Vagina (tissue), 2 donors: ENCODE measurements around the gene IQSEC2. TPM values are rescaled to one million over a fixed set of nuclear protein-coding genes. Genes with fewer than 3 reads are reported as not detected.

ENCODE experiments used
- DNase-seq, 2 donors: peaks; one replicate each; pipeline ENCODE4 v3.0.0-alpha.2; 2017; ENCODE audit errors: extremely low spot score in 2 of 2
- H3K27ac ChIP-seq: fragments of 200-600 bp; sonication (generic); one replicate; pipeline ENCODE4 v1.5.1; 2019
- H3K27me3 ChIP-seq: fragments of 200-600 bp; sonication (generic); one replicate; pipeline ENCODE4 v1.5.1; 2019
- H3K36me3 ChIP-seq, 2 donors: fragments of 200-600 bp; sonication (generic); one replicate each; pipeline ENCODE4 v1.5.1; 2017 to 2019
- H3K4me1 ChIP-seq: fragments of 200-600 bp; sonication (generic); one replicate; pipeline ENCODE4 v1.5.1; 2019
- H3K4me3 ChIP-seq, 2 donors: fragments of 200-600 bp; sonication (generic); 1 replicate in 1 of 2; 2 replicates in 1 of 2; pipeline ENCODE4 v1.5.1; 2016 to 2019
- H3K9me3 ChIP-seq: fragments of 200-600 bp; sonication (generic); one replicate; pipeline ENCODE4 v1.5.1; 2019
- POLR2A ChIP-seq, 2 donors: fragments of 450-650 bp; IDR thresholded peaks; one replicate each; pipeline ENCODE4 v1.6.1; 2017; ENCODE audit warnings: antibody characterized with exemption in 2 of 2, mild to moderate bottlenecking in 2 of 2, moderate library complexity in 2 of 2
- POLR2AphosphoS5 ChIP-seq, 2 donors: sonication (generic); formaldehyde crosslinking; IDR thresholded peaks; one replicate each; pipeline ENCODE4 v1.9.0; 2017; ENCODE audit warnings: antibody characterized with exemption in 2 of 2, mild to moderate bottlenecking in 2 of 2, low read depth in 1 of 2; ENCODE audit not compliant: insufficient read depth in 1 of 2
- intact Hi-C: fragments of 100-400 bp; cut with DNase I; formaldehyde crosslinking; loops from one replicate; pipeline ENCODE4 v1.15.1; 2023
- total RNA-seq: library from RNA; depleted of rRNA; stranded (reverse); fragments of >200 nt; gene quantifications from one replicate; pipeline ENCODE4 v1.2.3, GENCODE V29; 2016
- TF ChIP-seq, protein P1 (sequence below), 3 experiments: fragments of 450-650 bp in 2 of 3; fragments of 200-600 bp in 1 of 3; sonication (generic) in 1 of 3; IDR thresholded peaks; one replicate each; pipeline ENCODE4 v1.5.1; 2017 to 2019; ENCODE audit warnings: antibody characterized with exemption in 3 of 3, mild to moderate bottlenecking in 2 of 3, moderate library complexity in 2 of 3

The IQSEC2 gene
- total RNA-seq, 1 donor from 2014 or later: 22.8 TPM

DNA sequence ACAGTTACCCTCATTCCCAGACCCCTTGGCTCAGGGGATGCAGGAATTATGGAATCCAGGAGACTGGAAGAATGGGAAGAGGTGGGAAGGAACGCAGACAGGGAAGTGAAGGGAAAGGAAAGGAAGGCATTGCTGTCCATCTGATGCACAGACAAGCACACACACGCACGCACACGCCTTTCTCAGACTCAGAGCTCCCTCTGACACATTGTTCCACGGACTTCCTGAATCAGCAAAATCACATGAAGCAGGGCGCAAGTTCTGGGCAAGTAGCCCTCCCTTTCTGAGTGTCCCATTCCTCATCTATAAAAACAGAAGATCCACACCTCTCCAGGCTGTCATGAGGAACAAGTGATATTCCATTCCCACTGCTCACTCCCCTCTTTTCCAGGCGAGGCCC, 13.2 kb downstream of the IQSEC2 start:
- Histone ChIP-seq H3K27ac (no peak overlapping the region), H3K27me3 (no peaks in the 10 kb centered on the region), H3K4me1 (peaks cover 11% of the 10 kb centered on the region), H3K36me3 (no peaks in the 10 kb centered on the region), H3K9me3 (no peaks in the 10 kb centered on the region), H3K4me3 (no peak overlapping the region)
- intact Hi-C loops: no loop called here
- TF ChIP-seq POLR2AphosphoS5 (IDR thresholded peaks at IDR 0.05; ENCODE audit: insufficient read depth in 1 of 2, low read depth in 1 of 2) (no peak), POLR2A (IDR thresholded peaks at IDR 0.05) (no peak)
- TF ChIP-seq, protein P1, sequence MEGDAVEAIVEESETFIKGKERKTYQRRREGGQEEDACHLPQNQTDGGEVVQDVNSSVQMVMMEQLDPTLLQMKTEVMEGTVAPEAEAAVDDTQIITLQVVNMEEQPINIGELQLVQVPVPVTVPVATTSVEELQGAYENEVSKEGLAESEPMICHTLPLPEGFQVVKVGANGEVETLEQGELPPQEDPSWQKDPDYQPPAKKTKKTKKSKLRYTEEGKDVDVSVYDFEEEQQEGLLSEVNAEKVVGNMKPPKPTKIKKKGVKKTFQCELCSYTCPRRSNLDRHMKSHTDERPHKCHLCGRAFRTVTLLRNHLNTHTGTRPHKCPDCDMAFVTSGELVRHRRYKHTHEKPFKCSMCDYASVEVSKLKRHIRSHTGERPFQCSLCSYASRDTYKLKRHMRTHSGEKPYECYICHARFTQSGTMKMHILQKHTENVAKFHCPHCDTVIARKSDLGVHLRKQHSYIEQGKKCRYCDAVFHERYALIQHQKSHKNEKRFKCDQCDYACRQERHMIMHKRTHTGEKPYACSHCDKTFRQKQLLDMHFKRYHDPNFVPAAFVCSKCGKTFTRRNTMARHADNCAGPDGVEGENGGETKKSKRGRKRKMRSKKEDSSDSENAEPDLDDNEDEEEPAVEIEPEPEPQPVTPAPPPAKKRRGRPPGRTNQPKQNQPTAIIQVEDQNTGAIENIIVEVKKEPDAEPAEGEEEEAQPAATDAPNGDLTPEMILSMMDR (IDR thresholded peaks at IDR 0.05): no peak
- DNase-seq: no peak

DNA sequence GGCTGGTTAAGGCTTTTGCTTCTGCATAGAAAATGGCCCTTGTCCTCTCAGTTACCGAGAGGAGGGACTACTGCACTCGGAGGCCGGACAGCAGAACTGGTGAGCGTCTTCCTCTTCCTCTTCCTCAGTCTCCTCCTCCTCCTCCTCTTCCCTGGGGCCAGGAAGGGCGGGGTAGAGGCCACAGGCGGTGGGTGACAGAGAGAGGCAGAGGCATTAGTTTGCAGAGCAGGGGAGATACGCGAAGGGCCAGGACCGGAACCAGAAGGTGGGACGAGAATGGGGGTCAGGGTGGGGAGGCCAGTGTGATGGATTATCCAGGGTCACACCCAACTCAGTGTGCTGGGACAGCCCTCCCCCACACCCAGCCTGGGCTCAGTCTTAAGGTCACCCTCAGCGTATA, 14.5 kb downstream of the IQSEC2 start:
- H3K36me3 ChIP-seq: no peaks in the 10 kb centered on the region
- H3K4me3 ChIP-seq: no peak overlapping the region
- peaks cover 11% of the 10 kb centered on the region for H3K4me1 ChIP-seq
- H3K9me3 ChIP-seq: no peaks in the 10 kb centered on the region
- no peaks in the 10 kb centered on the region for H3K27me3 ChIP-seq
- DNase-seq: no peak
- H3K27ac ChIP-seq: peak overlapping the region; percentile 24
- intact Hi-C loops: no loop called here
- TF ChIP-seq POLR2AphosphoS5 (IDR thresholded peaks at IDR 0.05; ENCODE audit: insufficient read depth in 1 of 2, low read depth in 1 of 2) (no peak), POLR2A (IDR thresholded peaks at IDR 0.05) (no peak)
- TF ChIP-seq, protein P1 (IDR thresholded peaks at IDR 0.05): no peak

GRCh38 chrX:53265771-53266574, 15.4 kb downstream of the IQSEC2 start:
- H3K27me3 ChIP-seq: no peaks in the 10 kb centered on the region
- DNase-seq: no peak
- TF ChIP-seq POLR2A (IDR thresholded peaks at IDR 0.05): no peak
- TF ChIP-seq, protein P1 (IDR thresholded peaks at IDR 0.05): no peak
- no peak for TF ChIP-seq POLR2AphosphoS5 (IDR thresholded peaks at IDR 0.05; ENCODE audit: insufficient read depth in 1 of 2, low read depth in 1 of 2)
- H3K4me1 ChIP-seq: peaks cover 11% of the 10 kb centered on the region
- no peaks in the 10 kb centered on the region for H3K9me3 ChIP-seq
- no peak overlapping the region for H3K4me3 ChIP-seq
- H3K27ac ChIP-seq: peak overlapping the region; percentile 22
- intact Hi-C loops: no loop called here
- H3K36me3 ChIP-seq: no peaks in the 10 kb centered on the region

DNA sequence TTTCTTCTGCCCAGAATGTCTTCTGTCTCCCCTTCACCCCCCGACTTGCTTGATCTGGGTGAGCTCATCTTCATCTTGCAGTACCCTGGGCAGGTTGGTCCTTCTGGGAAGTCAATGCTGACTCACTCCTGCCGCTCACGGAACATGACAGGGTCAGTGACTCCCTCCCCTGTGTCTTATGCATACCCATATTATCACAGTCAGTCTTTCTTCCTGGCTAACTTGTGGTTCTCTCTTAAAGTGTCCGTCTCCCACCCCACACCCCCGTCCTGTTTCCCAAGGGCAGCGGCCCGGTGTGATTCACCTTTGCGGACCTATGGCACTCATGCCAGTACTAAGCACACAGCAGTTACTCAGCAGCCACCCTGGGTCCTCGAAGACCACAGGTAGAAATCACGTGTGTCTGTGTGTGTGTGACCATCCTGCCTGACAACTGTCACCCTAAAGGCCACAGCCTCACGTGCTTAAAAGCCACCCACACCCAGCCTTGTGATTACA, 17.7 kb downstream of the IQSEC2 start:
- intact Hi-C loops: no loop called here
- no peaks in the 10 kb centered on the region for H3K27me3 ChIP-seq
- H3K36me3 ChIP-seq: no peaks in the 10 kb centered on the region
- no peaks in the 10 kb centered on the region for H3K9me3 ChIP-seq
- H3K4me1 ChIP-seq: peaks cover 11% of the 10 kb centered on the region
- H3K27ac ChIP-seq: no peak overlapping the region
- no peak for DNase-seq
- no peak overlapping the region for H3K4me3 ChIP-seq
- no peak for TF ChIP-seq POLR2AphosphoS5 (IDR thresholded peaks at IDR 0.05; ENCODE audit: insufficient read depth in 1 of 2, low read depth in 1 of 2)
- TF ChIP-seq POLR2A (IDR thresholded peaks at IDR 0.05): no peak
- TF ChIP-seq, protein P1 (IDR thresholded peaks at IDR 0.05): no peak

DNA sequence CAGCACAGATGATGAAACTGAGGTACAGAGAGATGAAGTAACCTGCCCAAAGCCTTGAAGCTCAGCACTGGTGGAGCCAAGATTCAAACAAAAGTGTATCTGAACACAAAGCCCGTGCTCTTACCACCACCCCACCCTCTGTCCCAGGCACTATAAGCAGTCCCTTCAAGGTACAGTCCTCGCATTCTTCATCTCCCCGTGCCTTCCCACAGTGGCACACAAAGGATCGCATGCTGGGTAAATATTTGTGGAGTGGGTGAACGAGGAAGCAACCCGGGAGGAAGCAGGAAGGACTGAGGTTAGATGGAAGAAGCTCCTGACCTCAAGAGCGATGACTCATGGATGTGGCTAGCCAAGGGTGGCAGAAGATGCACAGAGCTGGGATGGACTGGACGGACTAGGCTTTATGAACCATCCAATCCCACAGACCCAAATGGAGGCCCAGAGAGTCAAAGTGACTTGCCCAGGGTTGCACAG, 18.4 kb downstream of the IQSEC2 start:
- H3K36me3 ChIP-seq: no peaks in the 10 kb centered on the region
- TF ChIP-seq, protein P1 (IDR thresholded peaks at IDR 0.05): no peak
- no peak for TF ChIP-seq POLR2A (IDR thresholded peaks at IDR 0.05)
- no peak for TF ChIP-seq POLR2AphosphoS5 (IDR thresholded peaks at IDR 0.05; ENCODE audit: insufficient read depth in 1 of 2, low read depth in 1 of 2)
- intact Hi-C loops: no loop called here
- H3K27ac ChIP-seq: no peak overlapping the region
- H3K9me3 ChIP-seq: no peaks in the 10 kb centered on the region
- DNase-seq: no peak
- H3K4me1 ChIP-seq: peaks cover 11% of the 10 kb centered on the region
- no peak overlapping the region for H3K4me3 ChIP-seq
- H3K27me3 ChIP-seq: no peaks in the 10 kb centered on the region
